Activated CD8-positive, alpha-beta memory T cell treated with anti-CD3 and anti-CD28 coated beads, Interleukin-2, amount 50 U/mL, for 4 hours (primary cell): ENCODE measurements around the gene FHAD1.

Source experiments
- DNase-seq: peaks from one replicate; pipeline ENCODE4 v3.0.0-alpha.2; 2020

FHAD1 gene

DNA sequence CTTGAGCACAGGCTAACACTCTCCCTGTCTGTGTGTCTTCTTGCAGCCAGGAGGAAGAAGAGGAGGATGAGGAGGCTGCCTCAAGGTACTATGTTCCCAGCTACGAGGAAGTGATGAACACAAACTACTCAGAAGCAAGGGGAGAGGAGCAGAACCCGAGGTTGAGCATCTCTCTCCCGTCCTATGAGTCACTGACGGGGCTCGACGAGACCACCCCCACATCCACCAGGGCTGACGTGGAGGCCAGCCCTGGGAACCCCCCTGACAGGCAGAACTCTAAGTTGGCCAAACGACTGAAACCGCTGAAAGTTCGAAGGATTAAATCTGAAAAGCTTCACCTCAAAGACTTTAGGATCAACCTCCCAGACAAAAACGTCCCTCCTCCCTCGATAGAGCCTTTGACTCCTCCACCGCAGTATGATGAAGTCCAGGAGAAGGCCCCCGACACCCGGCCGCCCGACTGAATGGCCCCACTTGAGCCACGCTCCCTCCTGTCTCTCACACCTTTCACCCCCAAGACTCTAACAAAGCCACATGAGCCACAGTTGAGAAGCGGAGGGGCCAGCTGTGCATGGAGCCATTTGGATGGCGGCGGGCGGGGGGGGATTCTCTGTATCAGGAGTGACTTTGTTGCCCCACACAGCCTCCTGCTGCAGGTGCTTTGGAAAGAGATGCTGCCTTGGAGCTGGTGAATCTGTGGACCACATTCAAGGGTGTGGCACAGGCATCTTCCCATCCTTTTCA lies 27.6 kb upstream of the FHAD1 start:
- DNase-seq, result no peak

DNA sequence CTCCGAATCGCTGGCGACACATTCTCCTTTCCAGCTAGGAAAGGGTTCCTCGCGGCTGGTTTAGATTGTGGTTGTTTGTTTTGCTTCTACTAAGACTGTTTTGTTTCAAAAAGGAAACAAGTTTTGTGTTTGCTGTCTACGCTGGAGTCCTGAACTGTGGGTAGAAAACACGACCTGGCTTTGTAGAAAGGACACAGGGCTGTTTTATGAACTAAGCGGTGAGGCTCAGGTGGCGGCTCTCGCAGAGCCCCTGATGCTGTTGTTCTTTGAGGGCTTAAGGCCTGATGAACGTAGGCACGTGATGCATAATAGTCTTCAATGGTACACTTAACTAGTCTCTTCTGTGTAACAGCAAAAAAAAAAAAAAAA lies 27.0 kb upstream of the FHAD1 start:
- DNase-seq, result no peak

DNA sequence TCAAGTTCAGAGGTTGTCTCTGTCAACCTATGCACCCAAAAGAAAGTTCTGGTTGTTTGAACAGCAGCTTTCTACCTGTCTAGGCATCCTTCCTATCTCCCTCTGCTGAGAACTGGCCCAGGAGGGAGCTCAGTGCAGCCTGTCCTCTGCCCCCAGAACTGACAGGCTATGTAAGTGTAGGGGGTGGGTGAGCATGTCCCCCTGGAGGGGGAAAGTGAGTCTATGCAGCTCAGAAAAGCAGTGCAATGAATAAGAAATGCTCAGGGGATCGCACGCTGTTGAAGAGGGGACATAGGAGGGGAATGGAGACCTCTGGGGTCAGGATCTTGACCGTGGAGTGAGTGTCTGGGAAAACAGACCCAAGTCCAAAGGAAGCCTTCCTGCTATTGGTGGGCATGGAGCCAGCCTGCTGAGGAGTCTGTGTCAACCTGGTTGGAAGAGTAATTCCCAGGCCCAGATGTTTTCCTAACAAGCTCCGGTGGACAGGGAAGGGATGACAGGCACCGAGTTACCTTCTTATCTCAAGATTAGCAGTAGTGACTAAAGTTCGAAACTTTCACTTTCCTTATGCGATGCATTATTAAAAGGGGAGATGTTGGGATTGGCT lies 26.1 kb upstream of the FHAD1 start:
- no peak for DNase-seq

DNA sequence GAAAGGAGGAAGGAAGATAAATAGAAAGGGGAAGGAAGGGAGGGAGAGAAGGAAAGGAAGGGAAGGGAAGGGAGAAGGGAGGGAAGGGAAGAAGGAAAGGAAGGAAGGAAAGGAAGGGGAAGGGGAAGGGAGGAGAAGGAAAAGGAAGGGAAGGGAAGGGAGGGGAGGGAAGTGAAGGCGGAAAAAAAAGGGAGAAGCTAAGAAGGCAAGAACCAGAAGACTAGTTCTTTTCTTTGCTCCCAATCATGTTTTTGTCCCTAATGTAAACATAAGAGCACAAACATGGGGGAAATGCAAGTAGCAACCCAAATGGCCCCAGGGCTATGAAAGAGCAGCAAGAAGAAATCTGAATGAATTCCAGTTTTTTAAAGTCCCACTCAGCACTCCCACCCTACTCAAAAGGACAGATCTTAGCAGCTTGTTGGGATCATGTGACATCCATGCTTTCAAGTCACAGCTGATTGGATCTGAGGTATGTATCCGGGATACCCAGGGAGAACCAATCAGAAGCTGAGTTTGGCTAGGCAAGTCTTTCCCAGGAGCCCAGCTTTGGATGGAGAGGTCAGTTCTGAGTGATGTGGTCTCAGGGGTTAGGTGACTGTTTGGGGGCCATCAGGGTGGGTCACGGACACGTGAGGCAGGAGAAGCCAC lies 24.2 kb upstream of the FHAD1 start:
- DNase-seq, result no peak

DNA sequence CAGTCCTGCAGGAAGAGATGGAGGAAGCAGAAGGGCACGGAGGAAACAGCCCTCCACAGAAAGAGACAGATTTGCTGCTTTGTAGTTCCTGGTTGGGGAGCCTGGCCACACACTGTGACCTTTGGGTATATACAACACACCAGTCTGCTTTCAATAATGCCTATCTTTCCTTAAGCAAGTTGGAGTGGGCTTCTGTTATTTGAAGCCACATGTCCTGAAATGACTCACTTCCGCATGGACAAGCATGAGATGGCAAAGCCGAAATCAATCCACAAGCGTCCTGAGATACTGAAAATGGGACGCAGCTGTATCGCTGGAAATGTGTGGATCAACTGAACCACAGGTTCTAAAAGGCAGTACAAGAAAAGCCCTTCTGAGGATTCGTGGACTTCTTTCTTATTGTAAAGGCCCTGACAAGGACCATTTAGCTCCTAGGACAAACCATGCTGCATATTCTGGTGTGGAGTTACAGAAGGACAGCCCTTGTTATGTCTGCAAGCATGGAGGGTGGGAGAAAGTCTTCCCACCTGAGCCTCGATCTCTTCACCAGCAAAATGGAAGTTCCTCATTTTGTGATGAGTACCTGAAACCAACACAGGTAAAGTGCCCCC lies 22.7 kb upstream of the FHAD1 start:
- no peak for DNase-seq

DNA sequence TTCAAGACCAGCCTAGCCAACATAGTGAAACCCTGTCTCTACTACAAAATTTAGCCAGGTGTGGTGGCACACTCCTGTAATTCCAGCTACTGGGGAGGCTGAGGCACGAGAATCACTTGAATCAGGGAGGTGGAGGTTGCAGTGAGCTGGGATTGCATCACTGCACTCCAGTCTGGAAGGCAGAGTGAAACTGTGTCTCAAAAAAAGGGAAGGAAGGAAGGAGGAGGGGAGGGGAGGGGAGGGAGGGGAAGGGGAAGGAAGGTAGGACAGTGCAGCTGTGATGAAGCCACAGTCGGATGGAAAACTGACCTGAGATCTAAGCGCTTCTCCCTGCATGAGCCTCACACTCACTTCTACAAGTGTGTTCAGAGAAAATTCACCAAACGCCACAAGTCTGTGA lies 22.0 kb upstream of the FHAD1 start:
- no peak for DNase-seq

DNA sequence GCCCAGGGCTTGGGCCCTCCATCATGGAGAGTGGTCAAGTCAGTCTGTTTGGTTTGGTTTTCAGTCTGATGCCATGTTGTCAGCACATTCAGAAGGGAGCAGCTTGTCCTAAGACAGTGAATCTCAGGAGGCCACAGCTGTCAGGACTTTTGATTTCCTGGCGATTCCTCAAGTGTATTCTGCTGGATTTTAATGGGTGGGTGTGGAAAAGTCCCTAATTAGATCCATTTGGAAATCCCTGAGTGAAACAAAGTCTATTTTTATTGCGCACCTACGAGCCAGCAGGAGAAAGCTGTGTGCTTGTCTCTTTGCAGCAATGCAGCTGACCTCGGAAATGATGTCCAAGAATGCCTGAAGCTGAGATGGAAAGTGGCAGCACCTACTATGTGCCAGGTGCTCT lies 21.6 kb upstream of the FHAD1 start:
- DNase-seq, result no peak

DNA sequence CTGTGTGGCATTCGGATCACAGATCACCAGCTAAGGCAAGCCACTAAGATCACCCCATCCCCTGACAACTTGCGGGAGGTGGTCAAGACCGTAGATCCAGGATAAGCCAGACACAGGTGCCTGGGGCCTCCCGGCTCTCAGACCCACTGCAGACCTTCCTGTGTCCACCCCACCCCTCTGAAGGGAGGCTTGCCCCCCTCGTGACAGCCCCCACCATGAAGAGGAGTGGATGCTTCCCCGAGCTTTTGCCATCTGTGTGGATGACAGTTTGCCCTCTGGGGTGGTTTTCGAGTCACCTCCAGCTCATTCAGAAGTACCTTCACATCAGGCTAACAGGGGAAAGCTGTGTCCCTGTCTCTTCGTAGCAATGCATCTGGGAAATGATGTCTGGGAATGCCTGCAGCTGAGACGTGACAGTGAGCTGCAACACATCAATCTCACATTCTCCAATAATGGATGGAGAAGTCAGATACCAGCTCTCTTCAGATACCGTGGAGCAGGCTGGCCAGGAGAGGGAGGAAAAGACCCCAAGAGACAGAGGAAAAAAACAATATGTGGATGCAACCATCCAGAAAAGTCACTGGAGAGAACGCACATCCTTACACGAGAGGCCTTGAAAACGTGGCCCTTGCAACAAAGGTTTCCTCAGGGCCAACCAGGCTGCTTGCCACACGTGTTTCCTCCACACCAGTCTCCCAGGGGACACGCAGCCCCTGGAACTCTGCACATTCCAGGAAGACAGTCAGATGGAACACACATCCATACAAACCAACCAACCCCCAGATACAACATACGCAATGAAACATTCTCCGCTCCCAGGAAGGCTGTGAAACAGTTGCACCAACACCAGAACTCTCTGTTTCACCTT lies 20.4 kb upstream of the FHAD1 start:
- no peak for DNase-seq

DNA sequence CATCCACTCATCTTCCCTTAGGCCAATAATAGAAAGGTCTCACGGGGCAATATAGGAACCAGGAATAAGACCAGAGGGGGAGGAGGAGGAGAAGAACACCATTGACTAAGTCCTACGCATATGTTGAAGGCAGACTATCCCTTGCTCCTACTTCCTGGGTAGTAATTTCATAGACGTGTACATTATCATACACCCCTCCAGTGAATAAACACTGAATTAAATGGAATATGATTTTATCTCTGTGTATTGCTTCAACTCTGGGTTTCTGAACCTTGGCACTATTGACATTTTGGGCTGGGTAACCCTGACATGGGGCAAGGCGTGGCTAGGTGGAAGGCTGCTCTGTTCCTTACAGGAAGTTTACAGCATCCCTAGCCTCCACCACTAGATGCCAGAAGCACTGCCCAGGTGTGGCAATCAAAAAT lies 17.3 kb upstream of the FHAD1 start:
- DNase-seq, result no peak

DNA sequence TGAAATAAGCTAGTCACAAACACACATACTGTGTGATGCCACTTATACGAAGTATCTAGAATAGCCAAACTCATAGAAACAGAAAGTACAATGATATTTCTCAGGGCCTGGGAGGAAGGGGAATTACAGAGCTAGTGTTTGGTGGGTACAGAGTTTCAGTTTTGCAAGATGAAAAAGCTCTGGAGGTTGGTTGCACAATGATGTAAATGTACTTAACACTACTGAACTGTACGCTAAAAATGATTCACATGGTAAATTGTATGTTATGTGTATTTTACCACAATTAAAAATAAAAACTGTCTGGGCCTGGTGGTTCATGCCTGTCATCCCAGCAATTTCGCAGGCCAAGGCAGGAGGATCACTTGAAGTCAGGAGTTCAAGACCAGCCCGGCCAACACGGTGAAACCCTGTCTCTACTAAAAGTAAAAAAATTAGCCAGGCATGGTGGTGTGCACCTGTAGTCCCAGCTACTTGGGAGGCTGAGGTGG lies 15.3 kb upstream of the FHAD1 start:
- DNase-seq, result no peak

DNA sequence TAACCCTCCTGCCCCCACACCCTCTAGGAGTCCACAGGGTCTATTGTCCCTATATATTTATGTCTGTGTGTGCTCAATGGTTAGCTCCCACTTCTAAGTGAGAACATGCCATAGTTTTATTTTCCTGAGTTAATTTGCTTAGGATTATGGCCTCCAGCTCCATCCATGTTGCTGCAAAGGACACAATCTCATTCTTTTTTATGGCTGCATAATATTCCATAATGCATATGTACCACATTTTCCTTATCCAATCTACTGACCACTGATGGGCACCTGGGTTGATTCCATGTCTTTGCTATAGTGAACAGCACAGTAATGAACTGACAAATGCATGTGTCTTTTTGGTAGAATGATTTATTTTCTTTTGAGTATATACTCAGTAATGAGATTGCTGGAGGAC lies 13.3 kb upstream of the FHAD1 start:
- DNase-seq, result no peak

DNA sequence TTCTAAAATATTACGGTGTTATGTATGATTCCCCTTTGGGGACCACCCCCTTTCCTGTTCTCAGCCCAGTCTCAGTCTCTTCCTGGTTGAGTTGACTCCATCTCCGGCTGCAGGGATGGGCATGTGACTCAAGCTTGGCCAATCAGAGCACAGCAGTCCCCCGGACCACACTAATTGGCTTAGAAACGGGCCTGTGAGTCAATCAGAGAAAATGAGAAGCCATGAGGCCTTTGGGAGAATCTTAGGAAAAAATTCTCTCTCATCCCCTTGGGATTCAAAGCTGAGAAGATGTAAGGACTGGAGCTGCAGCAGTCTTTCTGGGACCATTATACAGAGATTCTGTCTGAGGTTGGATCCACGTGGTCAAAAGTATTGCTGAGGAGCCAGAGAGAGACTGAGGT lies 10.7 kb upstream of the FHAD1 start:
- DNase-seq, result no peak

DNA sequence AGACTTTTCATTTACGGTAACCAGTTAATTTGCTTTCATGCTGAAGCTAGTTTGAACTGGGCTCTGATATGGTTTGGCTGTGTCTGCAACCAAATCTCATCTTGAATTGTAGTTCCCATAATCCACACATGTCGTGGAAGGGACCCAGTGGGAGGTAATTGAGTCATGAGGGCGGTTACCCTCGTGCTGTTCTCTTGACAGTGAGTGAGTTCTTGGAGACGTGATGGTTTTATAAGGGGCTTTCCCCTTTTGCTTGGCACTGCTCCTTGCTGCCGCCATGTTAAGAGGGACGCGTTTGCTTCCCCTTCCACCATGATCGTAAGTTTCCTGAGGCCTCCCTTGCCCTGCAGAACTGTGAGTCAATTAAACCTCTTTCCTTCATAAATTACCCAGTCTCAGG lies 10.3 kb upstream of the FHAD1 start:
- no peak for DNase-seq

DNA sequence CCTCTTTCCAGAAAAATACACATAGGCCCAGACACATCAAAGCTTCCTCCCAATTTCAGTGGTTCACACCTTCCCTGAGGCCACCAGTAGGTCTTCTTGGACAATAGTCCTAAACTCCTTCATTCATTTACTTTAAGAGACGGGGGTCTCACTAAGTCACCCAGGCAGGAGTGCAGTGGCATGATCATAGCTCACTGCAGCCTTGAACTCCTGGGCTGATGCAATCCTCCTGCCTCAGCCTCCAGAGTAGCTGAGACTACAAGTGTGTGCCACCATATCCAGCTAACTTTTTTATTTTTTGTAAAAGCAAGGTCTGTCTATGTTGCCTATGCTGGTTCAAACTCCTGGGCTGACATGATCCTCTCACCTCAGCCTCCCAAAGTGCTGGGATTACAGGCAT lies 8.2 kb upstream of the FHAD1 start:
- no peak for DNase-seq

DNA sequence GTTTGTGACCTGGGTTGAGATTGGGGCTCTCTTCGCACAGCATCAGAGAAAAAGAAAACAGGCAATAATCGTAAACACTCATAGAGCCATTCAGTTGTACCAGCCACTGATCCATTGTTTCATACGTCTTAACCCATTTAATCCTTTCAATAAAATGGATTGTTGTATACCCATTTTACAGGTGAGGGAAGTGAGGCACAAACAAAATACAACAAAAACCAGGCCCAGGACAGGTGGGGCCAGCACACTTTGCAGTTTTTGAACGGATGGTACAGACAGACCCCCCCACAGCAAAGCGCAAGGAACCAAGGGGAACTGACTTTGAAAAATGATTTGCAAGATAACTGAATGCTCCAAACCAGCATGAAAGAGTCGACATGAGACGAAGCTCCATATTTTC lies 4.3 kb upstream of the FHAD1 start:
- DNase-seq, result no peak

DNA sequence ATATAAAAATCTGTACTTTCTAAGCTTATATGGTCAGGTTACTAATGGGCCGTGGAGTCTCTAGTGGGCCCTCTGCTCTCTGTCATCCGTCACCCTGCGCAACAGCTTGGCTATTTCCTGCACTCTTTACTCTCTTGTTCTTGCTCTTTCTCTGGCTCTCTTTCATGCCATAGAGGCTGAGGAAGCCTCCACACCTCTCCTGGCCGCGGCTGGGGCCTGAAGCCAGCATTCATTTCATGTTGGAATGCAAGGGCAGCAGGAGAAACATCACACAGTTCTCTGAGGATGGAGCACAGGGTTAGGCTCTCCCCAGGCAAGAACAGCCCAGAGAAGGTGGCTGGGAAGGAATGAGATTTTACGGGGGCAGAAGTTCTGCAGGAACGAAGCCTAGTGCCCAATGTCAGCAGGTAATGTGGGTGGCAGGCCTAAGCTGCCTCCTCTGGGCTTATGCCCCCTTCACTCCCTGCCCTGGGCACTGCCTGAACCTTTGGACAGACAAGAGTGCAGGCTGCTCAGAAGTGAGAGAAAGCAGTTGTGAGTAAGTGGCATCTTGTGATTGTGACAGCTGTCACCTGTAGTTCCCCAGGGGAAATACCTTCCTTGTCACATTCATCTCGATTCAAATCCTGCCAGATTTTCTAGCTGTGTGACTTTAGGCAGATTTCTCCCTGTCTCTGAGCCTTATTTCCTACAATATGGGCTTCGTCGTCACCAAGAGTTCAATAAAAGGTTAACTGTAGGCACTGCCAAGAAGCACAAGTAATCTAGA lies 3.6 kb upstream of the FHAD1 start:
- DNase-seq, result no peak

DNA sequence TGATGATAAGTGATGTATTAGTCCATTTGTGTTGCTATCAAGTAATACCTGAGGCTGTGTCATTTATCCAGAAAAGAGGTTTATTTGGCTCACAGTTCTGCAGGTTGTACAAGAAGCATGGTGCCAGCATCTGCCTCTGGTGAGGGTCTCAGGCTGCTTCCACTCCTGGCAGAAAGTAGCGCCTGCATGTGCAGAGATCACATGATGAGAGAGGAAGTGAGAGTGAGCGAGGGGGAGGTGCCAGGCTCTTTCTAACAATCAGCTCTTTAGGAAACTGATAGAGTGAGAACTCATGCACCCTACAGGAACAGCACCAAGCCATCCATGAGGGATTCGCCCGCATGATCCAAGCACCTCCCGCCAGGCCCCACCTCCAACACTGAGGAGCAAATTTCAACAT lies 2.2 kb upstream of the FHAD1 start:
- DNase-seq, result no peak

DNA sequence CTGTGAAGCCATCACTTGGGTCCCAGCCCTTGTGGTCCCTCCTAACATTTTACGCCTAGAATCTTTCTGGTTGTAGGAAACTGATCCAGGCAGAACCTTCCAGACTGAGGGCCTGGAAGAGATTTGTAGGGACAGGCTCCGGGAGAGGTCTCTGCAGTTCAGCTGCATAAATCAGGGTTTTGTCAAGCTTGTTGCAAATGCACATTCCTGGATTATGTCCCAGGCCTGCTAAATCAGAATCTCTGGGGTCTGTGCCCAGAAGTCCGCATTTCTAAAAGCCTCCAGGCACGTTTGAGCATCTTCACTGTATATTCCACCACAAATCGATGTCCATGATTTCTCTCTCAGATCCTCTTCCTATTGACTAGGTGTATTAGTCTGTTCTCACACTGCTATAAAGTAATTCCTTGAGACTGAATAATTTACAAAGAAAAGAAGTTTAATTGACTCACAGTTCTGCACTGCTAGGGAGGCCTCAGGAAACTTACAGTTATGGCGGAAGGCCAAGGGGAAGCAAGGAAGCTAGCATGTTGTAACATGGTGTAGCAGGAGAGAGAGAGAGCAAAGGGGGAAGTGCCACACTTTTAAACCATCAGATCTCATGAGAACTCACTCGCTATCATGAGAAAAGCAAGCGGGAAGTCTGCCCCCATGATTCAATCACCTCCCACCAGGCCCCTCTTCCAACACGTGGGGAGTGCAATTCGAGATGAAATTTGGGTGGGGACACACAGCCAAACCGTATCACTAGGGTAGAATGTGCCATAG lies 1.2 kb upstream of the FHAD1 start:
- DNase-seq, result no peak

DNA sequence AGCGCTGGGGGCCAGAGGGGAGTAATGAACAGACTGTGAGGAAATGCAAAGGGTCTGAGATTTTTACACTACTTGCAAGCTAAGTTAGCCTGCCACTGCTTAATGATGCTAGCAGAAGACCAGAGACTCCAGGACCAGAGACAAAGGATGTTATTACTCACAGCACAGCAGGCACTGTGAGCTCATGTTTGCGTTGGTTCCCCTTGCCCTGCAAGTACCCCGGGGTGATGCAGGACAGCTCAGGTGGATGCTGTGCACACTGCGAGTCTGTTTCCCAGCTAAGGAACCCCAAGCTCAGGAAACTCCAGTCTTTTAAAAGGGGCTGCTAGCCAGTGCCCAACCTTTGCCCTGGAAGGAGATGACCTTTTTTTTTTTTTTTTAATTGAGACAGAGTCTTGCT lies 1.2 kb downstream of the FHAD1 start:
- DNase-seq, result no peak

DNA sequence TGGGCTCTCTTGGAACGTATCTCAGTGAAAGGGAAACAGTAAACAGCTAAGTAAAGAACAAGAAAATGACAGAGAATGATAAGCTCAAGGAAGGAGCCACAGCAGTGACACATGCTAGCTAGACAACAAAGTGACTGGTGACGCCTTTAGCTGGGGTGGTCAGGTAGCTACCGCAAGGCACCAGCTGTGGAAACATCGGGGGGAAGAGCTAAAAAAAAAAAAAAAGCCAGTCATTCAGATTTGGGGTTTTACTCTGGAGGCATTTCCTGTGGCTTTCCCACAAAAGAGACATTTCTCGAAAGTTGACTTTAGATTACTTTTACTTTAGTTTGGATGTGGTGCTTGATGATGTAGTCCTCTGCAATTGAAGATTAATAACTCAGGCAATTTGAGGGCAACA lies 2.1 kb downstream of the FHAD1 start:
- peak; percentile 53 for DNase-seq
